ENCODE results near the gene KDM3A. TPM values are rescaled to one million over a fixed set of nuclear protein-coding genes. Genes with fewer than 3 reads are reported as not detected.
"Not testable (repeated sequence)": the region's sequence is repeated elsewhere in the genome, so short reads cannot be mapped to it uniquely, and the experiment has no call there.

The KDM3A gene
- total RNA-seq, 4 donors from 2014 or later: 22.5 to 54.3 (median 48.6) TPM

GRCh38 chr2:86490245-86490644 is 49.1 kb downstream of the KDM3A start:
- H3K27me3 ChIP-seq: no peaks in the 10 kb centered on the region
- TF ChIP-seq, protein P1, sequence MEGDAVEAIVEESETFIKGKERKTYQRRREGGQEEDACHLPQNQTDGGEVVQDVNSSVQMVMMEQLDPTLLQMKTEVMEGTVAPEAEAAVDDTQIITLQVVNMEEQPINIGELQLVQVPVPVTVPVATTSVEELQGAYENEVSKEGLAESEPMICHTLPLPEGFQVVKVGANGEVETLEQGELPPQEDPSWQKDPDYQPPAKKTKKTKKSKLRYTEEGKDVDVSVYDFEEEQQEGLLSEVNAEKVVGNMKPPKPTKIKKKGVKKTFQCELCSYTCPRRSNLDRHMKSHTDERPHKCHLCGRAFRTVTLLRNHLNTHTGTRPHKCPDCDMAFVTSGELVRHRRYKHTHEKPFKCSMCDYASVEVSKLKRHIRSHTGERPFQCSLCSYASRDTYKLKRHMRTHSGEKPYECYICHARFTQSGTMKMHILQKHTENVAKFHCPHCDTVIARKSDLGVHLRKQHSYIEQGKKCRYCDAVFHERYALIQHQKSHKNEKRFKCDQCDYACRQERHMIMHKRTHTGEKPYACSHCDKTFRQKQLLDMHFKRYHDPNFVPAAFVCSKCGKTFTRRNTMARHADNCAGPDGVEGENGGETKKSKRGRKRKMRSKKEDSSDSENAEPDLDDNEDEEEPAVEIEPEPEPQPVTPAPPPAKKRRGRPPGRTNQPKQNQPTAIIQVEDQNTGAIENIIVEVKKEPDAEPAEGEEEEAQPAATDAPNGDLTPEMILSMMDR (IDR thresholded peaks at IDR 0.05): no peak
- no peak for TF ChIP-seq POLR2A (IDR thresholded peaks at IDR 0.05)
- H3K27ac ChIP-seq: no peak overlapping the region
- DNase-seq: no peak
- no peaks in the 10 kb centered on the region for H3K36me3 ChIP-seq
- no peak overlapping the region for H3K4me3 ChIP-seq
- H3K4me1 ChIP-seq: no peaks in the 10 kb centered on the region
- intact Hi-C loops (cut with DNase I; ENCODE audit: low total_unique reads): no loop called here
- H3K9me3 ChIP-seq: no peaks in the 10 kb centered on the region

- Histone ChIP-seq H3K9me3 (no peaks in the 10 kb centered on the region), H3K4me1 (no peaks in the 10 kb centered on the region), H3K27me3 (no peaks in the 10 kb centered on the region), H3K36me3 (no peaks in the 10 kb centered on the region), H3K4me3 (no peak overlapping the region), H3K27ac (no peak overlapping the region)
- TF ChIP-seq POLR2A (IDR thresholded peaks at IDR 0.05): no peak
- TF ChIP-seq, protein P1 (IDR thresholded peaks at IDR 0.05): no peak
- intact Hi-C loops (cut with DNase I; ENCODE audit: low total_unique reads): no loop called here
- no peak for DNase-seq
These were observed 49.9 kb downstream of the KDM3A start for GRCh38 chr2:86491088-86491487.

DNA sequence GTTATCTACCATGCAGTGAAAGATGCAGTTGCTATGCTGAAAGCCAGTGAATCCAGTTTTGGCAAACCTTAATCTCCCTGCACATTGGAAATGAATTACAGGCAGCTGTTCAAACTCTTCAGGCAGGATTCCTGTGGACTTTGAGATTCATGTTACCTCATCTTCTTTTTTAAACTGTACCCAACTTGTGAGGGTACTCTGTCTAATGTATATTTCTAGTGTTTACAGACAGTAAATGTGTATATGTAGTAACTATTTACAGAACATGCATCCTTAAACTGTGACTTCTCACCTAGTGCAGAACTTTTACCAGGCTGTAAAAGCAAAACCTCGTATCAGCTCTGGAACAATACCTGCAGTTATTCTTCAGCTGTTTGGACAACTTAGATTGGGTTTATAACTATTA is 50.9 kb downstream of the KDM3A start:
- DNase-seq: no peak
- intact Hi-C loops (cut with DNase I; ENCODE audit: low total_unique reads): no loop called here
- Histone ChIP-seq H3K27me3 (no peaks in the 10 kb centered on the region), H3K36me3 (no peaks in the 10 kb centered on the region), H3K4me1 (no peaks in the 10 kb centered on the region), H3K4me3 (no peak overlapping the region), H3K27ac (no peak overlapping the region), H3K9me3 (no peaks in the 10 kb centered on the region)
- TF ChIP-seq, protein P1 (IDR thresholded peaks at IDR 0.05): no peak

DNA sequence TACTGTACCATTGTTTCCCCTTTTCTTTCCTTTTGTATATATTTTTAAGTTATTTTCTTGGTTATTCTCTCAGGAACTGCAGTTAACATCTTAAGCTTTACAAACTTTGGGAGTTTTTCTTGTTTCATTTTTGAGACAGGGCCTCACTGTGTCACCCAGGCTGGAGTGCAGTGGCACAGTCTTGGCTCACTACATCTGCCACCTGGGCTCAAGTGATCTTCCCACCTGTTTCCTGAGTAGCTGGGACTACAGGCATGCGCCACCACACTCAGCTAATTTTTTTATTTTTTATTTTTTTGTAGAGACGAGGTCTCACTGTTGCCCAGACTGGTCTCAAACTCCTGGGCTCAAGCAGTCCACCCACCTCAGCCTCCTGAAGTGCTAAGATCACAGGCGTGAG is 55.2 kb downstream of the KDM3A start:
- H3K36me3 ChIP-seq; H3K9me3 ChIP-seq; DNase-seq; H3K4me1 ChIP-seq; H3K27ac ChIP-seq; H3K27me3 ChIP-seq; intact Hi-C loops (cut with DNase I; ENCODE audit: low total_unique reads); H3K4me3 ChIP-seq: not testable (repeated sequence)

DNA sequence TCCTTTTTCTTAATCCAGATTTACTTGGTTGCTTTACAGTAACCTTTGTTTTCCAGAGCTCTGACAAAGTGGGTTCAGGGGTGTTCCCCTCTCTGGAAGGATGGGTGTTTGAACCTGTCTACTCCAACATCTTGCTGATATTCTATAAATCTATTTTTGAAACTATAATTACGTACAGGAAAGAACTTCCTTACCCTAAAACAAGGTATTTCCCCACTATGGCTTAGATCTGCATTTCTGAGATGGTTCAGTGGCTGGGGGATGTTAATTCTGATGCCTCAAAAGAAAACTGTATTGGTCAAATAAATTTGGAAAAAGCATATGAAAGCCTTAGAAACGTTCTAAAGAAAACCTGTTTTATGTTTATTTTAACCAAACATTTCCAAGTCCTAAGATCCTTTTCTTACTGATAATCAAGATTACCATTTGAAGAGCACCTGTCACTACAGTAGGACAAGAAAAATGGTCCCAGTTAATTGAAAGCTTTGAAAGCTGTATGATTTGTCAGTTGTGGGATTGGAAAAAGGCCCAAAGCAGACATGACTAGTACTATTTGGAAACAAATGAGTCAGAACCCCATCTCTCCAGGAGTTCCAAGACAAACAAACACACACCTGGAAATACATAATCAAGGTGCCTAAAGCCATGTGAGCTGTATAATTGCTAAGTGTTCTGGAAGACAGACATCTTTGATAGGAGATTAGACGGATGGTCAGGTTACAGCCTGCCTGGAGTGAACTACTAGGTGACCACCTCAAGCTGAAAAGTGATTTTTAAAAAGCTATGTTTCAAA is 57.5 kb downstream of the KDM3A start:
- Histone ChIP-seq H3K27ac (no peak overlapping the region), H3K36me3 (no peaks in the 10 kb centered on the region), H3K9me3 (no peaks in the 10 kb centered on the region), H3K27me3 (no peaks in the 10 kb centered on the region), H3K4me1 (no peaks in the 10 kb centered on the region), H3K4me3 (no peak overlapping the region)
- intact Hi-C loops (cut with DNase I; ENCODE audit: low total_unique reads): no loop called here
- no peak for DNase-seq
- no peak for TF ChIP-seq POLR2A (IDR thresholded peaks at IDR 0.05)

DNA sequence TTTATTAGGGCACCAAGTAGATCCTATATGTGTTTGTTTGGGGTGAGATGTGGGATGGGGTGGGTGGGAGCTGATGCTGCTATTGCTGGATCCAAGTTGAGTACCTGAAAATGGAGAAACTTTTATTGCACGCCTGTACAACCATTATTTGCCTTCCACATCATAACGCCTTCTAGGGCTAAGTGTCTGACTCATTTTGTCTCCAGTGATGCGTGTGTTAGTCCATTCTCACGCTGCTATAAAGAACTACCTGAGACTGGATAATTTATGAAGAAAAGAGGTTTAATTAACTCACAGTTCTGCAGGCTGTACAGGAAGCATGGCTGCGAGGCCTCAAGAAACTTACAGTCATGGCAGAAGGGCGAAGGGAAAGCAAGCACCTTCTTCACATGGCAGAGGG is 58.2 kb downstream of the KDM3A start:
- Histone ChIP-seq H3K4me3 (no peak overlapping the region), H3K4me1 (no peaks in the 10 kb centered on the region), H3K9me3 (no peaks in the 10 kb centered on the region), H3K36me3 (no peaks in the 10 kb centered on the region), H3K27ac (no peak overlapping the region), H3K27me3 (no peaks in the 10 kb centered on the region)
- intact Hi-C loops (cut with DNase I; ENCODE audit: low total_unique reads): no loop called here
- DNase-seq: no peak
- TF ChIP-seq POLR2A (IDR thresholded peaks at IDR 0.05): no peak
- TF ChIP-seq, protein P1 (IDR thresholded peaks at IDR 0.05): no peak
